K562 (cell line): ENCODE measurements around the gene ZNF768. TPM values are rescaled to one million over a fixed set of nuclear protein-coding genes. Genes with fewer than 3 reads are reported as not detected.
"Not testable (repeated sequence)": the region's sequence is repeated elsewhere in the genome, so short reads cannot be mapped to it uniquely, and the experiment has no call there.

Experiments used
- ATAC-seq: fragments of 200-7000 bp; cut with Tn5 transposase; 3 replicates; pipeline ENCODE4 v1.9.1; 2020; ENCODE audit warnings: moderate library complexity
- BruUV-seq: library from RNA; stranded (reverse); fragments of 400-500 nt; replicated peaks from 2 replicates; lab custom pipeline; 2021; lab: Mats Ljungman, UMichigan
- CTCF ChIA-PET: fragments of 300-600 bp; formaldehyde crosslinking; extraction: SDS; loops from one replicate; lab custom pipeline; 2021; ENCODE audit warnings: low intra/inter-chr PET ratio; lab: Yijun Ruan, JAX
- POLR2A ChIA-PET: fragments of 300-600, 350-650 bp; sonication (Branson Sonifier 250); formaldehyde crosslinking; extraction: SDS; loops from one replicate; lab custom pipeline; 2021; ENCODE audit warnings: antibody characterized with exemption, inconsistent platforms; lab: Yijun Ruan, JAX
- DNase-seq, 4 experiments: peaks; one replicate each; pipeline versions ENCODE4 v3.0.0 to v3.0.0-alpha.2; 2011 to 2018; ENCODE audit warnings: low spot score in 3 of 4, mixed read lengths in 3 of 4; ENCODE audit errors: extremely low read depth in 1 of 4
- FAIRE-seq: peaks from 2 replicates; lab custom pipeline; 2011; peaks lifted over from hg19 to GRCh38; lab: Jason Lieb, UNC
- H2AFZ ChIP-seq: 2 replicates; pipeline ENCODE4 v1.6.0; 2011; ENCODE audit warnings: low read depth, low read length, control low read depth, inconsistent platforms
- H3K27ac ChIP-seq: fragments of 200-600 bp; 3 replicates; pipeline ENCODE4 v1.8.0; 2011; ENCODE audit warnings: low read depth, mild to moderate bottlenecking, control low read depth, inconsistent platforms, low read length, moderate library complexity, mixed read lengths; ENCODE audit errors: extremely low read depth
- H3K27me3 ChIP-seq, 2 experiments: fragments of 300-600 bp in 1 of 2; 2 replicates in 1 of 2; 3 replicates in 1 of 2; pipeline versions ENCODE4 v1.6.0 to v1.8.0; 2011; ENCODE audit warnings: inconsistent platforms in 2 of 2, low read length in 2 of 2, mild to moderate bottlenecking in 1 of 2, mixed read lengths in 1 of 2, moderate library complexity in 1 of 2; ENCODE audit not compliant: control insufficient read depth in 2 of 2, insufficient read depth in 2 of 2
- H3K36me3 ChIP-seq: fragments of 300-600 bp; 3 replicates; pipeline ENCODE4 v1.8.0; 2011; ENCODE audit warnings: mild to moderate bottlenecking, low read length, inconsistent platforms; ENCODE audit not compliant: control insufficient read depth, insufficient read depth
- H3K4me1 ChIP-seq, 2 experiments: fragments of 200-600 bp in 1 of 2; replicated peaks in 1 of 2; 2 replicates in 1 of 2; 3 replicates in 1 of 2; pipeline versions ENCODE4 v1.5.1 to v1.8.0; 2011; ENCODE audit warnings: inconsistent platforms in 2 of 2, low read length in 2 of 2, mild to moderate bottlenecking in 1 of 2, mixed read lengths in 1 of 2, moderate library complexity in 1 of 2; ENCODE audit not compliant: control insufficient read depth in 2 of 2, insufficient read depth in 2 of 2
- H3K4me2 ChIP-seq: 2 replicates; pipeline ENCODE4 v1.6.1; 2011; ENCODE audit warnings: low read length, control low read depth, inconsistent platforms, mixed read lengths; ENCODE audit not compliant: insufficient read depth
- H3K4me3 ChIP-seq: fragments of 200-600 bp; sonication (generic), shearing (Covaris generic); 2 replicates; pipeline ENCODE4 v1.5.1; 2016; ENCODE audit warnings: control low read depth, inconsistent platforms
- H3K79me2 ChIP-seq: fragments of 200-600 bp; 3 replicates; pipeline ENCODE4 v1.8.0; 2011; ENCODE audit warnings: low read length, inconsistent platforms; ENCODE audit not compliant: control insufficient read depth, insufficient read depth
- H3K9ac ChIP-seq, 2 experiments: 2 replicates each; pipeline versions ENCODE4 v1.6.0 to v1.6.1; 2011; ENCODE audit warnings: low read depth in 2 of 2, low read length in 2 of 2, control low read depth in 1 of 2, inconsistent platforms in 1 of 2, mild to moderate bottlenecking in 1 of 2, mixed read lengths in 1 of 2; ENCODE audit not compliant: insufficient read depth in 1 of 2
- H3K9me1 ChIP-seq: one replicate; pipeline ENCODE4 v1.6.0; 2011; ENCODE audit warnings: inconsistent platforms, mild to moderate bottlenecking, low read length, moderate library complexity; ENCODE audit not compliant: control insufficient read depth, insufficient read depth
- H3K9me3 ChIP-seq: replicated peaks from 2 replicates; pipeline ENCODE4 v1.5.1; 2011; ENCODE audit warnings: low read depth, low read length, inconsistent platforms; ENCODE audit not compliant: control insufficient read depth, insufficient read depth
- H4K20me1 ChIP-seq: replicated peaks from 2 replicates; pipeline ENCODE4 v1.6.1; 2011; ENCODE audit warnings: low read length, inconsistent platforms, mixed read lengths; ENCODE audit not compliant: control insufficient read depth, insufficient read depth
- MAFF ChIP-seq: IDR thresholded peaks from 2 replicates; pipeline ENCODE4 v1.6.1; 2012; ENCODE audit warnings: low read length, improper control_type of control experiment
- MAFK ChIP-seq: IDR thresholded peaks from 2 replicates; pipeline ENCODE4 v1.6.1; 2011; ENCODE audit warnings: low read length, improper control_type of control experiment
- MEIS2 ChIP-seq: fragments of 450-650 bp; IDR thresholded peaks from 2 replicates; pipeline ENCODE4 v1.6.1; 2014; ENCODE audit warnings: mild to moderate bottlenecking; ENCODE audit not compliant: partially characterized antibody
- NFE2 ChIP-seq: IDR thresholded peaks from 2 replicates; pipeline ENCODE4 v1.6.1; 2014; ENCODE audit warnings: antibody characterized with exemption, low read depth
- YY1 ChIP-seq, 3 experiments: IDR thresholded peaks; 2 replicates each; pipeline ENCODE4 v1.6.1; 2011; ENCODE audit warnings: low read length in 2 of 3, mild to moderate bottlenecking in 2 of 3, moderate library complexity in 2 of 3, borderline replicate concordance in 1 of 3, control low read depth in 1 of 3, low read depth in 1 of 3; ENCODE audit not compliant: insufficient read depth in 3 of 3, insufficient replicate concordance in 2 of 3, control insufficient read depth in 1 of 3, insufficient read length in 1 of 3; ENCODE audit errors: extremely low read depth in 1 of 3
- ZNF316 ChIP-seq: fragments of 450-650 bp; IDR thresholded peaks from 2 replicates; pipeline ENCODE4 v1.6.1; 2016
- WGBS: fragments of 100-300 bp; shearing (Covaris generic); methylation state at CpG from one replicate; pipeline ENCODE4 v1.1.6; 2016; ENCODE audit warnings: low coverage, mixed read lengths; ENCODE audit not compliant: insufficient coverage; ENCODE audit errors: missing lambda C conversion rate; 5-methylcytosine and 5-hydroxymethylcytosine counted together
- in situ Hi-C: fragments of 300-500 bp; cut with MboI; formaldehyde crosslinking; loops from 4 replicates; pipeline ENCODE4 v1.15.0; 2018; ENCODE audit warnings: inconsistent platforms, mixed read lengths
- intact Hi-C: fragments of 100-400 bp; cut with micrococcal nuclease; formaldehyde crosslinking; loops from 2 replicates; pipeline ENCODE4 v1.14.2; 2022
- polyA plus RNA-seq, 8 experiments: library from polyadenylated mRNA; depleted of rRNA in 4 of 8; stranded (reverse) in 5 of 8; unstranded in 3 of 8; fragments of >200 nt; fragmentation: Nextera tagmentation in 2 of 8; fragmentation: Illumina TruSeq in 1 of 8; extraction: Ambion mirVana in 2 of 8; extraction: Trizol in 1 of 8; gene quantifications; 2 replicates each; pipeline versions ENCODE4 v1.2.1 to v1.2.3, GENCODE V29; 2011 to 2014; ENCODE audit warnings: inconsistent platforms in 1 of 8, missing spikeins in 1 of 8
- total RNA-seq, 7 experiments: library from RNA; depleted of rRNA in 6 of 7; stranded (reverse); fragments of >200 nt in 6 of 7; fragmentation: Illumina TruSeq in 2 of 7; extraction: Trizol in 2 of 7; gene quantifications; 2 replicates each; pipeline versions ENCODE4 v1.2.1 to v1.2.3, GENCODE V29; 2011 to 2021; ENCODE audit warnings: low replicate concordance in 1 of 7

ZNF768 gene
- total and polyA plus RNA-seq, 9 of the 15 experiments (the other 6 are each of a cell fraction or from before 2014, with no cell fraction given) = 0.13 to 50.7 (median 26.9) TPM

GRCh38 chr16:30539986-30540526 lies 13.7 kb upstream of the ZNF768 start:
- H3K9me3 ChIP-seq, BruUV-seq, H3K36me3 ChIP-seq, DNase-seq, H3K9me1 ChIP-seq, FAIRE-seq, ATAC-seq, CTCF ChIA-PET, H3K4me2 ChIP-seq, H2AFZ ChIP-seq, H3K4me3 ChIP-seq, in situ Hi-C loops, H4K20me1 ChIP-seq, H3K27ac ChIP-seq, H3K27me3 ChIP-seq: not testable (repeated sequence)
- H3K79me2 ChIP-seq = peaks cover 20% of the 10 kb centered on the region
- 91% methylated on average over 11 of the region's 13 CpGs for WGBS
- peaks cover 32 to 33% of the 10 kb centered on the region in 2 experiments; a peak in 4 of 5 replicates for H3K4me1 ChIP-seq
- peak overlapping the region in 1 of 2 experiments; percentile 66; a peak in 1 of 4 replicates for H3K9ac ChIP-seq
- POLR2A ChIA-PET = interaction anchor here (0.9 to 3.5 kb wide), 4 partner anchors 11 to 119 kb away, joined by 3 to 20 read pairs (median 3); partner anchors contain the start of gene ZNF764
- intact Hi-C loops = loop anchor here (10.0 kb wide), 1 partner anchor 155 kb away; the partner anchor contains the start of gene SRCAP

DNA sequence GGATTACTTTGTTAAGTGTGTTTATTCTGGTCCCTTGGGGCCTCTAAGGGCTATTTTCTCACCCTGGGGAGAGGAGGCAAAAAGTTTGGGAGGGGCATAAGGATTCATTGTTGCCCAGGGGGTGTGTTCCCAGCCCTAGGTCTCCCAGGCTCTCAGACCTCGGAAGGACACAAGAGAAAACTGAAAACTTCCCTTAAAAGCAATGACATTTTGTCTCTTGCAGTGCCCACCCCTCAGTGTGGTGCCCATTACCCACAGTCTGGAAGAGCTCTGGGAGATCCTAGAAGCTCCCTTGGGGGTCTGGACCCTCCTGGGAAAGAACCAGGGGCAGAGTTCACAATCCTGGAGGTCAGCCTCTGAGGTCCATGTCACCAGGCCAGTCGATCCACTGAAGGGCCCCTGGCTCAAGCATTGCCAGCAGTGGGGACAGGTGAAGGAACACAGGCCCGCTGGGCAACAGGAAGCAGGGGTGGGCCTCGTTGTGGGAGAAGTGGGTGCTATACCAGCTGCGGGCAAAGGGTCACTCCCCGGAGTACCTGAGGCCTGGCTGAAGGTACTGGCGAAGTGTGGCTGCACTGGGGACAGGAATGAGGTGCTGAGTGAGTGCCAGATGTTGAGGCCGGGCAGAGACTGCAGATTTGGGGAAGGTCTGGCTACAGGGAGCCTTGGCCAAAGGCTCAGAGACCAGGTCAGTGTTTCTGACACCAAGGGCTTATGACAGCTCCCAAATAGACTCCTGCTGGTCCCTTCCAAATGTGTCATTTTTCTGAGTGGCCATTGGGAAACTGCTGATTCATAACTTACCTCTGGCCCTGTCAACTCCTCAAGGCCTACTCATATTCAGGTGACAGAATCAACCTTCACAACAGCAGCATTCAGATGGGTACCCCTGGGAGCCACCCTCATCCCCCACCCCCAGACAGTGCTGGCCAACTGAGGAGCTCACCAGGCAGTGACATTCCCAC lies 12.9 kb upstream of the ZNF768 start:
- in situ Hi-C loops = no loop called here
- DNase-seq (no peak), FAIRE-seq (peak; percentile 23), ATAC-seq (no peak)
- Histone ChIP-seq H3K27ac (peak overlapping the region; percentile 16; the same call in 1 of the 3 replicates), H3K27me3 (no peaks in the 10 kb centered on the region), H3K36me3 (no peaks in the 10 kb centered on the region), H3K4me1 (peaks cover 33 to 40% of the 10 kb centered on the region in 2 experiments; a peak in 4 of 5 replicates), H4K20me1 (no peaks in the 10 kb centered on the region), H3K4me2 (no peak overlapping the region), H3K9me1 (no peaks in the 10 kb centered on the region), H3K79me2 (peaks cover 26% of the 10 kb centered on the region), H2AFZ (no peak overlapping the region), H3K9me3 (no peaks in the 10 kb centered on the region), H3K9ac (peak overlapping the region; percentile 3 to 66), H3K4me3 (no peak overlapping the region)
- 83% methylated on average over 8 of the region's 8 CpGs for WGBS
- no TSS peak for BruUV-seq
- ChIA-PET POLR2A (interaction anchor here (0.9 to 3.5 kb wide), 4 partner anchors 12 to 120 kb away, joined by 3 to 20 read pairs (median 3); partner anchors contain the start of gene ZNF764), CTCF (no interaction called here)
- intact Hi-C loops = loop anchor here (10.0 kb wide), 1 partner anchor 156 kb away; the partner anchor contains the start of gene SRCAP
- TF ChIP-seq YY1 (IDR thresholded peaks at IDR 0.05; ENCODE audit: borderline replicate concordance in 1 of 3, control insufficient read depth in 1 of 3, extremely low read depth in 1 of 3, insufficient read depth in 3 of 3, insufficient read length in 1 of 3, insufficient replicate concordance in 2 of 3, low read depth in 1 of 3, low read length in 2 of 3) (peak in 1 of 3 experiments; percentile 20), ZNF316 (peak; percentile 95), MAFF (peak; percentile 46; the same call in 1 of the 2 replicates), MEIS2 (peak; percentile 17), NFE2 (peak; percentile 77), MAFK (peak; percentile 65)
